Measurements from ENCODE around the gene CDS1.
"Not testable (repeated sequence)": the region's sequence is repeated elsewhere in the genome, so short reads cannot be mapped to it uniquely, and the experiment has no call there.

Gene CDS1

DNA sequence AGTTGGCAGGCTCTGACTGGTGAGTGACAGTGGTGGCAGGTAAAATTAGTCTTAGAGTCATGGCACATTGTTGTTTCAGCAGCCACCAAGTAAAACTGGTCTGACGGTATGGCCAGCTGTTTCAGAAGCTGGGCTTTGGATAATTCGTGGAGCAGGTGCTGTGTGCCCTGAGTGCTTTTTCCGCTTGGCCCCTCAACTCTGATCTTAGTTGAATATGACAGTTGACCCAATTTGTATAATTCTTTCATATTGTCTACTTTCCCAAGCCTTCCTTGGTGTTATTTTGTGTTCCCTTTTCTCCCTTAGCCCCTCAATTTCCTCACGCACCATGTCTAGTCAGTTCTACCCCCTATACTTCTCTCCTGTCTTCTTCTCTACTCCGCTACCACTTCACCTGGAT lies 32.0 kb downstream of the CDS1 start:
- DNase-seq, result no peak

DNA sequence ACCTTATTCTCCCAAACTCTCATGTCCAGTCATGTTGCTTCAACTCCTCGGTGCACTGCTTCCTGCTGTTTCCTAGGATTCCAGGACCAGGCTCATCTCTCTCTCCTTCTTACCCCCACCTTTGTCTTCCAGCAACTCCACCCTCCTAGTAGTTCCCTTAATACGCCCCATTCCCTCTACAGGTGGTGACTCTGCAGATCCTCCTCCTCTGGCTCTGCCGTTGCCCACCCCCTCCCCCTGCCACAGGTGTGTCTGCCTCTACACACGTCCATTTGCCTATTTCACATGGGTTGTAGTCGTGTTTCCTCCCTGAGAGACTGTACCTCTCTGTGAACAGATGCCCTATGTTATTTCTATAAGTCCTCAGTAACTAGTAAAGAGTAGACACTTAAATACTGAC lies 32.4 kb downstream of the CDS1 start:
- DNase-seq, result no peak

DNA sequence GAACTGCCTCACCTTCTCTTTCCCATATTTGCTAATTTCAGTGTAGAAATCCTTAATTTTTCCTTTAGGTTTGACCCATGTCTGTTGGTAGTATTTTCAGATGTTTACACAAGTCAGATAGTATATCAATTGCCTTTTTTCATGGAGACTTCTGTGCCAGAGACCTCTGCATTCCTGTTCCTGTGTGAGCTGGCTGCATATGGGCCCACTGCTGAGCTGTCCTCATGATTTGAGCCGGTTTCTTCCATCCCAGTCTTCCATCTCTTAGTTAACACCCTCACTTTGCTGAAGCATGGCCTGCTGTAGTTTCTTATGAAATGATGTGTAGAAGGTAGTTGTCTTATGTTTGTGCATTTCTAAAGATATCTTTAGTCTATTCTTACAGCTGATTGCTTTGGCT lies 40.0 kb downstream of the CDS1 start:
- no peak for DNase-seq

DNA sequence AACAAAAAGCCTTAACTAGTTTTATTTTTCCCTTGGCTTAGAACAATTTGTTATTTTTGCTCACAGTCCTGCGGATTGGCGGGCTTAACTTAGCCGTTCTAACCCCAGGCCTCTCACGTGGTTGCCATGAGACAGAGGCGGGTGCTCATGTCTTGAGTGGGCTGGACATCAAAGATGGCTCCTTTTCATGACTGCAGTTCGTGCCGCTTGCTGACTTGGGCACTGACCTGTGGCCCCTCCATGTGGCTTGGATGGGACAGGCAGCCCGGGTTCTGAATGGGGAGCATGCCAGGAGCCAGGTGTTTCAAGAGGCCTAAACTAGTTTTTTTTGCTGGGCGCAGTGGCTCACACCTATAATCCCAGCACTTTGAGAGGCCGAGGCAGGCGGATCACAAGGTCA lies 40.7 kb downstream of the CDS1 start:
- no peak for DNase-seq

DNA sequence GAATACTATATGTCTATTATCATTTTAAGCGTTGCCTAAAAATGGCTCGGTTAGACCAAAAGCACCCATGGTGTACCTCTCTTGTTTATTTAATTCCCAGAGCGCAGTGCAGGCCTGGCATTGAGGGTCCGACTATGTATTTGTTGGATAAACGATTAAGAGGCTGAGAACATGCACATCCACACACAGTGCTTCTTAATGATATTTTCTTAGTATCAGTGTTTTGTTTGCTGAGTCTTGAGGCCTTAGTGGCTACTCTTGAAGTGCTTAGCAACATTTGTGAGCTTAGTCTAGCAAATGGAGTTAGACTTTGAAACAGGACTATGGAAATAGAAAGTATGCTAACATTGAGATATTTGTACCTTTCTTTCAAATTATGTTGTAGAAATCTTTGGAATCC lies 43.7 kb downstream of the CDS1 start:
- no peak for DNase-seq

DNA sequence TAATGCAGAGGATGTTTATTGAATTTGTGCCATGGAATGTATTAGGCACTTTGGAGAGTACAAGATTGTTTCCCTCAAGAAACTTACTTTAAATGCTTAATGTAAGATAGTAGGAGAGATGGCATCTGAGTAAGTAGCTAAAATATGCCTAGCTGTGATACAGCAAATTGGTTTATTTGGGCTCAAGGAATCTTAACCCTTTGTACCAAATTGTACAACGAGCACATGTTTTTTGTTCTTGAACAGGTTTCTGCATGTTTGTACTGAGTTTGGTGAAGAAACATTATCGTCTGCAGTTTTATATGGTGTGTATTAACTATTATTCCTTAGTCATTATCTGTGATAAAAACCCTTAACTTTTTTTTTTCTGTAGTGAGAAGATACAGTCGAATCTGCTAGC lies 48.6 kb downstream of the CDS1 start:
- no peak for DNase-seq

DNA sequence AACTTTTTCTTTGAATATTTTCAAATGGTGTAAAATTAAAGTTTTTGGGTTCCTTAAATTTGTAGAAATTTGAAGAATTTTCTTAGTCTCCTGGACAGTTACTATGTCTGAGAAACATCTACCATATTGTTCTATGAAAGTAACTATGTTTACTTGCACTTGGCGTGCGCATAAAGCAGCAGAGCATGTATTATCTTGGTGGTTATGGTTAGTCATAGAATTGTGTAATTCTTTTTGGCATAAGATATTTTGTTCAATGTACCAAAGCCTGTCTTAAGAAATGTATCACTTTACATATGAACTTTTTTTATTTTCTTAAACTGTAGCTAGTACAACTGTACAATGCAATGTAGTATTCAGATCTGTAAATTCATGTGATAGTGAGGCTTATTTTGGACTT lies 49.2 kb downstream of the CDS1 start:
- no peak for DNase-seq

DNA sequence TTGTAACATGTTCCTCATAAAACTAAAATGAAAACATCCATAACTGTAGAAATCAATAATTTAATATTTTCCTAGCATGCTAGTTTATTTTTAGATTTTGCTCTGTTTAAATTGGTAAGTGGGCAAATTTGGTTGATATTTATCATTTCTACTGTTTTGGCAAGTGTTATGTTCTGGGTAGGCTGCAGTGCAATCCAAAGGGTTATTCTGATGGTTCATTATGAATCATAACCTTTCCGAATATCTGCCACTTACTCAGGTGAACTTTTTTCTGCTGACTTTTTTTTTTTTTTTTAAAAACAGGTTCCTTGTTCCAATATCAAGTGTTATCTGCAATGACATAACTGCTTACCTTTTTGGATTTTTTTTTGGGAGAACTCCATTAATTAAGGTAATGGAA lies 52.0 kb downstream of the CDS1 start:
- no peak for DNase-seq

DNA sequence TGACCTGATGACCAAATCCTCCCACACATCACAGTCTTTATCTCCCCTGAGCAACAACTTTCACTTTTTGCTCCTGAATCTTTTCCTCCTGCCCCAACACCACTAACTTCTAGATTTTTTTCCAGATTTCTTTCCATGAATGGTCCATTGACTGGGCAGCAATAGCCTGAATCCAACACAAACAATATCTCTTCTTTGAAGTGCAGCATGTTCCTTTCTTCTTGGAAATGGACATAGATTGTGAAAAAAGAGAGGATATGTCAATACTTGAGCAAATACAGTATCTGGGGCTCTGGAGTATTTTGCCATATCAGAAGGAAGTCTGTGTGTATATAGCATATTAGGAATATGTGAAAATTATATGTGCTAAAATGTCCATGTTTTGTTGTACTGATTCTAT lies 55.2 kb downstream of the CDS1 start:
- DNase-seq, result no peak

DNA sequence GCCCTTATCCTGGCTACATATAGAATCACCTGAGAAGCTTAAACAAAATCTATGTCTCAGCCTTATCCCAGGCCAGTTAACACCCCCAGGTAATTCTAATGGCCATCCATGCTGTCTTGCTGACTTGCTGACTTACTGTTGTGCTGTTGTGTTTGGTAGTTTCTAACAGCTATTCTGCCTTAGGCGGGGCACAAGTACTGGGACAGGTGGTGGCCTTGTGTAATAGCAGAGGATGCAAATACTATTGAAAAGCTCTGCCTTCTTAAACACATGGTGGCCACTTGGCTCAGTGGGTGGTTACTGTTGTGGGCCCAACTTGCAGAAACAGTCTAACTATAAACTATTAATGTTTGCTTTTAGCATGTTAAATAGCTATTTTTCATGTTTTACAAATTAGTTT lies 56.2 kb downstream of the CDS1 start:
- DNase-seq, result no peak

DNA sequence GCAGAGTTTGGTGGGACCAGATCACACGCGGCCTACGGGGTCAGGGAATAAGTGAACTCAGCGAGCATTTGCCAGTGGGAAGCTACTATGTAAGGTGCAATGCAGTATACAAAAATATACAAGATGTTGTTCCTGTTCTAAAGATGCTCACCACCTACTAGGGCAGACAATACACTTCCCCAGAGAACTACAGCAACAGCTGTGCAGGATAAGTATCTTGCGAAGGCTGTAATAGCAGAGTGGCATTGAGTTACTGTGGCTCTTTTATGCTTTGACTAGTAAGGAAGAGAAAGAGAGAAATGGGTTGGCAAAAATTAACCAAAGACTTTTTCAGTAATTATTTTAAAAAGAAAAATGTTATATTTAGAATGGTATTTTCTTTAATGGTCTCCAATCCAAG lies 61.2 kb downstream of the CDS1 start:
- no peak for DNase-seq

DNA sequence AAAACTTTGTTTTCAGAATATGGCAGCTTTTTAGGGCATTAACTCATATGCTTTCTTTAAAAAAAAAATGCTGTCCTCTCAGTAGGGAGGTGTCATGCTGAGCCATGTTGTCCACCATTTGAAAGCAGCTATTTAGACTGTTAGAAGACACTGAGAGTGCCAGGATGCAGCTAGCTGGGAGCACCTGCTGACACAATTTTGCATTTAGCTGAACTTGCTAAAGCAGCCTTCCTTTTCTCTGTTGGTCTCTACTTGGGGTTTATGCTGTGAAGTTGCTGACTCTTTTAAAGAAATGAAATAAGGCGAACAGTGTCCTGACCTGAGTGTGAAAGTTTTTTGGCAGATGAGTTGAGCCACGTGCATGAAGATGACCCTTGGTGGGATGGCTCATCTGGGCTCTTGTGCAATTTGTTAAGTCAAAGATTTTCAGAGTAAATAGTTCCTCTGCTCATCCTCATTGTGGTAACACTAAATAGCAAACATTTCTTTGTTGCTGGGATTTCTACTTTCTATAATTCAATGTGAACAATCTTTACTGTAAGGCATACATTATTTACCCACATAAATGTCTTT lies 64.5 kb downstream of the CDS1 start:
- no peak for DNase-seq

DNA sequence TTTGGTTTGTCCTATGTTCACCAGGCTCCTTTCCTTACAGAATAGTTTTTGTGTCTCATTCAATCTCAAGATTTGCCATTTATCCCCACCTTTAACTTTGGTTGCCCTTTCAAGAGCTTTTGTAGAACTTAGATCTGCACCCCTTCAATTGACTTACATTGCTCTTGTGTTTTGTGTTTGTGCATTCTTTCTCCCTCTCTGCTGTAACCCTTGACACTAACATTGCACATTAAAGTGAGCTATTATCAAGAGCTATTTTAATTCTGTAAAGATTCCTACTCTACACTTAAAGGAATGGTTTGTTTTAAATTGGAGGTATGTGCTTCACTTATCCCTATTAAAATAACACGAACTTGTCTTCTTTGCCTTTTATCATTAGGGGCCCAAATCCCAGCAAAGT lies 65.3 kb downstream of the CDS1 start:
- no peak for DNase-seq

DNA sequence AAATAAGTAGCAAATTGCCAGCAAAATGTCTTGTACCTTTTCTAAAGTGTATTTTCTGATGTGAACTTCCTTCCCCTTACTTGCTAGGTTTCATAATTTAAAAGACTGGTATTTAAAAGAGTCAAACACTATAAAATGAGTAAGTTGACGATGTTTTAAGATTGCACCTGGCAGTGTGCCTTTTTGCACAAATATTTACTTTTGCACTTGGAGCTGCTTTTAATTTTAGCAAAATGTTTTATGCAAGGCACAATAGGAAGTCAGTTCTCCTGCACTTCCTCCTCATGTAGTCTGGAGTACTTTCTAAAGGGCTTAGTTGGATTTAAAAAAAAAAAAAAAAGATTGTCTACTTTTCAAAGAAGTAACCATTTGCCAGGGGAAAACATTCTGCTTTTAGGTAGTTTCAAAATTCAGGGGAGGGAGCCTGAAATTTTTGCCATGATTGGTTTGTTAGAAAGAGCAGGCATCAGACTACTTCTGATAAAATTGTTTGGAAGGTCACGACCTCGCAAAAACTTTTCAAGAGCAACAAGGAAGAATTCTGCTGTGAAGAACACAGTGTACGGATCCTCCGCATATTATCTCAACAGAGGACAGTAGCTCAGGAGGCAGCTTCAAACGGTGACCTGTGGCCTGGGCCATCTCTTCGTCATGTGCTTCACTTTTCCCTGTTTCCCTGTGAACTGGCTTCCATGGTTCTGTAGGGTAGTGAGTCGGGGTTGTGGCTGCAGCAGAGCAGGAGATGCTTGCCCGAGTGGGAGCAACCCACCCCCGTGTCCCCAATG lies 66.1 kb downstream of the CDS1 start:
- no peak for DNase-seq

DNA sequence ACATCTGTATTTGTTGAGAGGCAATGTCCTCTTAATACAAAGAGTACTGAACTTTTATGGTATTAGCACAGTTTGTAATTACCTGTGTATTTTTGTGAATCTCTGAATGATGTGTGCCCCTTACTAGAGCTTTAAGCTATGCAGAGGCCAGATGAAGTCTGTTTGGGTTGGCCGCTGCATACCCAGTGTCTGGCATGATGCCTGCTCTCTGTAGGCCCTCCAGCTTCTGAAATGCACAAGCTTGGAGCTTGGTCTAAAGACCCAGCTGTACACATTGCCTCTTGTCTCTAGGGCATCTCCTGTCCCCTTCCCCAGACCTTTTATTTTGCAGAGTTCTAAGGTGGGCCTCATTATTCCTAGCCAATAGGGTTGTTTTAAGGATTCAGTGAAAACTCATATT lies 68.6 kb downstream of the CDS1 start:
- no peak for DNase-seq

DNA sequence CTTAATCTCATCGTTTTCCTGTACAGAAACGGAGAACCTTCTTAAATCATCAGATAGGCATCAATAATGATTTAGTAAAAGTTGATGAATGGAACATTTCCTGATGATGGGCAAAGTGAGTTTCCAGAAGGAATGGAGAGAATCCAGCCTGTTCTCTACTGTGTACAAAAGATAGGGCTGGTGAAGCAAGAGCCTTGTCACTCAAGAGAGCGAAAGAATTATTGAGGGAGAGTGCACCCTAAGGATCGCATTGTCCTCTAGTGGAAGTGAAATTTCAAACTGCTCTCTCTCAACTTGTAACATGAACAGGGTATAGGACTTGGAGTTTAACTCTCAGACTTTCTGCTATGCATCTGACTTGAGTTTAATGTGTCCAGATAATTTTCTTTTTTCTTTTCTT lies 69.6 kb downstream of the CDS1 start:
- DNase-seq, result no peak

DNA sequence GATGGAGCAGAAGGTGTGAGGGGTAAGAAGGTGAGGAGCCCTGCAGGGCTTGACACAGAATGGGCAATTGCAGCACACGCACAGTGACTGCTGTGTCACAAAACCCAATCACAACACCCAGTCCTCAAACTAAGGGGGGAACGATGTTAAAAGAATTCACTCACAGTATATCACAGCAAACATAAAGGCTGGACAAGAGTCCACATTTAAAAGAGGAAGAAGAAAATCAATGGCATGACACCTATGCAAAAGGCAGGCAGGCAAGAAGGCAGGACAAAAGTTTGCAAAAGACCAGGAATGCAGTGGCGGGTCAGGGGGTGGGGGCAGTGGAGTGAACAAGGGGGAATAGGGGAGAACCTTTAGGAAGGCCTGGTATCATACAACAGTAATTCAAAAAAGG lies 77.7 kb downstream of the CDS1 start:
- no peak for DNase-seq

DNA sequence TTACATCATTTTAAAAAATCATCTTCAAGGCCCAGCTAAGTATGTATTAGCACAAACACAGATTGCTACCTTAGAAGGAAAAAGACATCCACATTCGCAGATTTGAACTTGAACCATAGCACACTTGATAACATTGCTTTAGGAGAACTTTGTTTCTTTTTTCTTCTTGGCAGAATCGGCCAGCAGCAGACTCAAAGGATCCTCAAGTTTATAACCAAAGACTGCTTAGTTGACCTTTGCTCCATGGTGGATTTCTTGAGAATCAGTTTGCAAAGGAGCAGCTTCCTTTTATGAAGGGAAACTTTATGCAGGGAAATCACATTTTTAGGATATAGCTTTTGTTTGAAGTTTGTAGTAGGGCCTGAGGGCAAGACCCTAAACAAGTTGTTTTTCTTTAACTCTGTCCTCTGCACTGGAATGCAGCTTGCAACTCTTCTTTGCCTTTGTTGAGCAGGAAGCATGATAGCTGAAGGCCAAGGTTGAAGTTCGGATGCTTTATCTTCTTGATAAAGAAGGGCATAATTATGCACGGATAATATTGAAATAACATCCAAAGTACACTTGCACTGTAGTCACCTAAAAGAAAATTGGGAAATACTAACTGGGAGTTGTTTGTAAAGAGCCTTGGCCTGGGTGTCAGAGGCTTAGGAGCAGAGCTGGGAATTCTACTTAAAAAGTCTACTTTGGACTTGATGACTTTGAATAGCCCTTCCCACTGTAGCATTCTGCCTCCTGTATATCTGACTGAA lies 78.4 kb downstream of the CDS1 start:
- DNase-seq, result no peak

DNA sequence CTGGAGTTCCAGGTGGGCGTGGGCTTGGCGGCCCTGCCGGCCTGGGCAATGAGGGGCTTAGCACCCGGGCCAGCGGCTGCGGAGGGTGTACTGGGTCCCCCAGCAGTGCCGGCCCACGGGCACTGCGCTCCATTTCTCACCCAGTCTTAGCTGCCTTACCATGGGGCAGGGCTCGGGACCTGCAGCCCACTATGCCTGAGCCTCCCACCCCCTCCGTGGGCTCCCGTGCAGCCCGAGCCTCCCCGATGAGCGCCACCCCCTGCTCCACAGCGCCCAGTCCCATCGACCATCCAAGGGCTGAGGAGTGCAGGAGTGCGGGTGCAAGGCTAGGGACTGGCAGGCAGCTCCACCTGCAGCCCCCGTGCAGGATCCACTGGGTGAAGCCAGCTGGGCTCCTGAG lies 81.8 kb downstream of the CDS1 start:
- not testable (repeated sequence) for DNase-seq

DNA sequence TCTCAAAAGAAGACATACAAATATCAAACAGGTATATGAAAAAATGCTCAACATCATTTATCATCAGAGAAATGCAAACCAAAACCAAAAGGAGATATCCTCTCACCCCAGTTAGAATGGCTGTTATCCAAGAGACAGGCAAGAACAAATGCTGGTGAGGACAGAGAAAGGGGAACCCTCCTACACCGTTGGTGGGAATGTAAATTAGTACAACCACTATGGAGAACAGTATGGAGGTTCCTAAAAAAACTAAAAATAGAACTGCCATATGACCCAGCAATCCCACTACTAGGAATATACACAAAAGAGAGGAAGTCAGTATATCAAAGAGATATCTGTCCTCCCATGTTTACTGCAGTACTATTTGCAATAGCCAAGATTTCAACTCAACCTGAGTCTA lies 83.5 kb downstream of the CDS1 start:
- no peak for DNase-seq

DNA sequence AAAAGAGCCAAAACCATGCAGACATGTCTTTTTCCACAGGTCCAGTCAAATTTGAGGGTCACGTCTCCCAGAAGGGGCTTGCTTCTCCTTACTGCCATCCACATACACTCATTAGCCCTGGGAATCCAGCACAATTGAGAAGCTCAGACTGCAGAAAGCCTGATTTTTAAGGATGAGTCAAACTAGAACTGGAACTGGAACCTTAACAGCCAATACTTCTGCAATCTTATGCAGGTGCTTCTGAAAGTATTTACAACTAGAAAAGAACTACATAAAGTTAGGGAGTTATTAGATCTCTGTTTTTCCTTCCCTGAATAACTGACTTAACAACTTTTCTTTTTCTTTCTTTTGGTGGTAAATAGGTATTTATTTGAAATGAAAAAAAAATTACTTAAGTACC lies 86.3 kb downstream of the CDS1 start:
- no peak for DNase-seq

DNA sequence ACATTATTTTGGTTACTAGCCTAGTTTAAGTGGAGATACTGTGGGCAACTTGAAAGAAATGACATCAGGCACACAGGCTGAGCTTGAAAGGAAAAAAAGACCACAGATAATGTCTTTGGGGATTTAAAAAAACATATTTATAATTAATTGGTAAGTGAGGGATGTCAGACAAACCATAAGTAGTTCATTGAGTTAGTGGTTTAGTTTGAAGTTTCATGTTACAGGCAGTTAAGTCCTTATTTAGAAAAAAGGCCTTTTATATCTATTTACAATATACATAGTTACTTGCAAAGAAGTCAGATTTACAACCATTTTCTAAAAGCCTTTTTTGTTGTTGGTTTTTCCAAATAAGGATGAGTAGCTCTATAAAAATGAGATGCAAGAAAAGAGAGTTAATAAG lies 89.2 kb downstream of the CDS1 start:
- no peak for DNase-seq

DNA sequence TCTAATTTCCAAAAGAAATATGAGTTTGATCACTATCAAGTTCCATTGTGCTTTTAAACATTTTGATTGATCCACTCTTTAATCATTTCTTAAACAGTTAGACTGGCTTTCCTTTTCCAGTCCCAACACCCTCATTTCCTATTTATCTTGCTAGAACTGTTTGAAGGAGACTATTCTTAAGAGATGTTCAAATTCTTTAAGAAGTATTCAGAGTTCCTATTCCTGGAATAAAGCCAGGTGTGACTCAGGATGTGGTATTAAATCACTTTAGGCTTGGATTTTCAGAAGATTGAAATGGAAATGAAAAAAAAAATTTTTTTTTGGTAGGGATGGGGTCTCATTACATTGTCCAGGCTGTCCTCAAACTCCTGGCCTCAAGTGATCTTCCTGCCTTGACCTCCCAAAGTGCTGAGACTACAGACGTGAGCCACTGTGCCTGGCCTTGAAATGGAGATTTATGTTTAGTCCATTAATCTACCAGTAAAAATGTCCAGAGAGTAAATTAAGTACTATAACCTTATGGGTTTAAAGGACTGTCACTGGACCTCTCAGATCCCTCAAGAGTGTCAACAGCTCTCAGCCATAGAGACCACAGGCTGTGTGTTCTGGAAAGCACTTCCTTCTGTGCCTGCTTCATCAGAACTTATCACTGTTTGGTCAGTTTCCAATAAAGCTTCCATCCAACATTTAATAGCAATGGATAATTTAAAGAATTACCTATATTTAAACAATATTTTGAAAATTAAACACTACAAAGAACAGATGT lies 90.7 kb downstream of the CDS1 start:
- no peak for DNase-seq

DNA sequence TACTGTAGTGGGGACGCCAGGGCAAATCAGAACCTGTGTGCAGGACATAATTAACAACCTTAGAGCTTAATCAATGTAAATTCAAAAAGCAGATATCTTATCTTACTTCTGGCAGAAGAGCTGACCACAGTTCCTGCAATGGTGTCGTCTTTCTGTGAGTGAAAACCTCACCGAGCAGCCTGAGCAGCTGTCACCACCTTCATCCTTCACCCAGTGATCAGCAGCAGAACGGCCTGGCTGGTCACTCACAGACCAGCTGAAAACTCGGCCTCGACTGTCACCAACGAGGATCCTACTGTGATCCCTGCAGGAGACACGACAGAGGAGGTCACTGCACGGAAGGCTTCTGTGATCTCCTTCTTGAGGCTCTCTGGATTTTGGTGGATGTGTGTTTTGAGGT lies 94.2 kb downstream of the CDS1 start:
- DNase-seq, result no peak

Data from stimulated activated CD4-positive, alpha-beta T cell treated with anti-CD3 and anti-CD28 coated beads, Interleukin-15, amount 100 ng/mL, for 24 hours (primary cell).